Measurements from ENCODE around the gene PSPH.

PSPH gene

GRCh38 chr7:55996856-55997500, 54.3 kb downstream of the PSPH start:
- DNase-seq, result no peak

GRCh38 chr7:55992346-55992745, 58.9 kb downstream of the PSPH start:
- no peak for DNase-seq

GRCh38 chr7:55983537-55983936, 67.7 kb downstream of the PSPH start:
- DNase-seq, result no peak

- DNase-seq, result no peak
Measured at GRCh38 chr7:55980266-55980665, 71.0 kb downstream of the PSPH start.

- DNase-seq, result no peak
Measured at GRCh38 chr7:55977831-55978230, 73.4 kb downstream of the PSPH start.

GRCh38 chr7:55975988-55976633, 75.1 kb downstream of the PSPH start:
- DNase-seq, result no peak

- no peak for DNase-seq
Measured at GRCh38 chr7:55973747-55974250, 77.4 kb downstream of the PSPH start.

GRCh38 chr7:55970978-55971377, 80.3 kb downstream of the PSPH start:
- no peak for DNase-seq

- DNase-seq, result no peak
Measured at GRCh38 chr7:55970561-55970960, 80.7 kb downstream of the PSPH start.

GRCh38 chr7:55969391-55969790, 81.9 kb downstream of the PSPH start:
- no peak for DNase-seq

- DNase-seq, result no peak
Measured at GRCh38 chr7:55966851-55967250, 84.4 kb downstream of the PSPH start.

- no peak for DNase-seq
Measured at GRCh38 chr7:55965805-55966421, 85.3 kb downstream of the PSPH start.

GRCh38 chr7:55965100-55965470, 86.2 kb downstream of the PSPH start:
- peak; percentile 68 to 71 for DNase-seq

GRCh38 chr7:55964261-55965099, 86.8 kb downstream of the PSPH start, which contains the start of gene NIPSNAP2:
TSS of gene NIPSNAP2 (plus strand) at chr7:55964585. CDS start at chr7:55964610, 25 bp downstream.
- peak; percentile 50 to 70 for DNase-seq

- DNase-seq, result no peak
Measured at GRCh38 chr7:55963584-55964168, 87.6 kb downstream of the PSPH start.

- DNase-seq, result no peak
Measured at GRCh38 chr7:55962014-55962413, 89.2 kb downstream of the PSPH start.

All from Kasumi-1 (cell line).